ENCODE measurements around the gene SH3RF1. TPM values are rescaled to one million over a fixed set of nuclear protein-coding genes. Genes with fewer than 3 reads are reported as not detected.

SH3RF1 gene
- total RNA-seq, 1 experiment from 2014 or later: 15.3 TPM

DNA sequence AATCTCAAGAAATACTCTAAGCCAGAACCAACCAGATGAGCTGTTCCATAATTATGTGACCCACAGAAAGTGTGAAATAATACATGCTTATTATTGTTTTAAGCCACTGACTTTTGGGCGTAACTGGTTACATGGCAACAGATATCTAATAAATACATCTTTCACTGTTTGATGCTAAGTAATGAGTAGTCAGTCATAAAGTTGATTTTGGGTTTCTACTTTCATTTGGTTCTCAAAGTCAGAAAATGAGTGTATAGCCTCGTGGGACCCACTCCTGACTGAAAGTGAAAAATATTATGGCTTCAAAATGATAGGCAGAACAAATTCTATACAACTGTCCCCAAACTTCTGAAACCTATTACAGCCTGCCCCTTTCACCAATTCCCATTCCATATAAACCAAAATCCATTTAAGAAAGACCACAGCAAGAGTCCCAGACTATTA, 172.7 kb downstream of the SH3RF1 start:
- Histone ChIP-seq H3K4me1 (ENCODE audit: insufficient read depth, low read length) (no peaks in the 10 kb centered on the region; the same call in 1 of the 2 replicates), H4K5ac (ENCODE audit: insufficient read length, low read depth, low read length) (no peak overlapping the region), H3T11ph (ENCODE audit: low read length) (no peak overlapping the region), H3K18ac (ENCODE audit: insufficient read length, low read depth, low read length) (no peak overlapping the region), H3K56ac (ENCODE audit: insufficient read length, low read depth, low read length) (no peak overlapping the region), H3K4ac (ENCODE audit: low read depth, low read length) (no peak overlapping the region), H3K27me3 (ENCODE audit: insufficient read depth, low read length) (no peaks in the 10 kb centered on the region), H3K14ac (ENCODE audit: insufficient read depth, low read length) (no peak overlapping the region), H3K4me2 (ENCODE audit: insufficient read depth, insufficient read length, low read length) (no peak overlapping the region), H2AFZ (ENCODE audit: low read length) (no peak overlapping the region), H4K8ac (replicated peaks; ENCODE audit: insufficient read length, low read depth, low read length) (no peak overlapping the region), H2BK5ac (ENCODE audit: insufficient read length, low read length) (no peak overlapping the region), H3K79me1 (ENCODE audit: insufficient read depth, low read depth, low read length, poor library complexity, severe bottlenecking) (no peaks in the 10 kb centered on the region), H2BK120ac (ENCODE audit: low read depth, low read length, poor library complexity, severe bottlenecking) (no peak overlapping the region), H4K91ac (ENCODE audit: insufficient read length, low read depth, low read length) (no peak overlapping the region), H2BK15ac (ENCODE audit: low read depth, low read length) (no peak overlapping the region), H3K23ac (ENCODE audit: insufficient read length, low read depth, low read length) (no peak overlapping the region), H3K9ac (ENCODE audit: extremely low read depth, insufficient read length, low read length) (no peak overlapping the region), H2AK5ac (ENCODE audit: insufficient read length, low read length) (no peak overlapping the region), H3K23me2 (ENCODE audit: insufficient read length, low read depth, low read length, poor library complexity, severe bottlenecking) (no peaks in the 10 kb centered on the region), H2BK20ac (ENCODE audit: low read depth, low read length, poor library complexity, severe bottlenecking) (no peak overlapping the region), H2BK12ac (ENCODE audit: insufficient read length, low read depth, low read length) (no peak overlapping the region), H3K9me3 (ENCODE audit: control insufficient read depth, low read depth, low read length) (no peaks in the 10 kb centered on the region), H3K27ac (ENCODE audit: insufficient read length, low read depth, low read length) (no peak overlapping the region), H3K79me2 (ENCODE audit: insufficient read depth, low read length) (no peaks in the 10 kb centered on the region), H4K20me1 (ENCODE audit: control insufficient read depth, insufficient read depth, insufficient read length) (no peaks in the 10 kb centered on the region)
- no peaks in the 10 kb centered on the region for H3K27me3 Mint-ChIP-seq (ENCODE audit: low read depth)
- peaks cover 25% of the 10 kb centered on the region in 2 experiments for H3K4me1 Mint-ChIP-seq
- no peak overlapping the region for H3K4me3 Mint-ChIP-seq
- no peak overlapping the region for H3K27ac Mint-ChIP-seq
- TF ChIP-seq CTCF (conservative IDR thresholded peaks at IDR 0.05): no peak
- WGBS (ENCODE audit: extremely low coverage, insufficient read length, low lambda C conversion rate): no CpG with 5 or more reads among the region's 2 CpGs
- no peaks in the 10 kb centered on the region for H3K9me3 Mint-ChIP-seq
- no peak for DNase-seq
- H3K36me3 Mint-ChIP-seq (ENCODE audit: insufficient read depth in 1 of 3, low read depth in 3 of 3): peaks cover 10 to 30% (median 23%) of the 10 kb centered on the region in 3 experiments

All from H9 (cell line).